PFSK-1 (cell line): ENCODE results near the gene SLC38A10.

Experiments
- POLR2AphosphoS5 ChIP-seq: IDR thresholded peaks from 2 replicates; pipeline ENCODE4 v1.6.1; 2012; ENCODE audit warnings: low read depth, mild to moderate bottlenecking, control low read depth, low read length, moderate library complexity
- TAF1 ChIP-seq: IDR thresholded peaks from 2 replicates; pipeline ENCODE4 v1.6.1; 2012; ENCODE audit warnings: low read length, control low read depth, borderline replicate concordance; ENCODE audit not compliant: insufficient read depth
- TF ChIP-seq, protein P1 (sequence below), 2 experiments: IDR thresholded peaks; 2 replicates each; pipeline versions ENCODE4 v1.6.1 to v1.8.0; 2011 to 2012; ENCODE audit warnings: low read depth in 2 of 2, low read length in 2 of 2, control low read depth in 1 of 2, inconsistent platforms in 1 of 2, mild to moderate bottlenecking in 1 of 2, moderate library complexity in 1 of 2; ENCODE audit not compliant: insufficient read depth in 1 of 2

DNA sequence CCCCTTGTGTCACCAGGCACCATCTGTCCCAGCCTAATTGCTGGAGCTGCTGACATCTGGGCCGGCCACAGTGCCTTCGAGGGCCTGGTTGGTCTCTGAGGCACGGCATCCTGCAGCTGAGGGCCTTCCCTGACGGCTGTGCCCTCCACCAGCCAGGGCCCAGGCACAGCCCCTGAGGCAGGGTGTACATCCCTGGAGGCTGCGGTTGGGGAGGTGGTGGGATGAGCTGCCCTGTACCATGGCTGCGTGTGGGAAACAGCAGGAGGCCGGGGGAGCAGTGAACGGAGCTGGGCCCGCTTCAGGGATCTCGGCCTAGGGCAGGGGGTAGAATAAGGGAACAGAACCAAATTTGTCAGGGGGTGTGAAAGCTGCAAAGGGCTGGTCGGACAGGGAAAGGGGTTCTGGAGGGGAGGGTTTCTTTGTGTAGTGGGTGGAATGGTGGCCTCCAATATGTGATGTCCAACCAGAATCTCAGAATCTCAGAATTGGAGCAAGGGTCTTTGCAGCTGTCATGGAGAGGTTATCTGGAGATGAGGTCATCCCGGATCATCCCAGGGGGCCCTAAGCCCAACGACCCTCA is 10.0 kb upstream of the SLC38A10 start:
- no peak for TF ChIP-seq TAF1
- TF ChIP-seq POLR2AphosphoS5, result no peak
- TF ChIP-seq, protein P1, sequence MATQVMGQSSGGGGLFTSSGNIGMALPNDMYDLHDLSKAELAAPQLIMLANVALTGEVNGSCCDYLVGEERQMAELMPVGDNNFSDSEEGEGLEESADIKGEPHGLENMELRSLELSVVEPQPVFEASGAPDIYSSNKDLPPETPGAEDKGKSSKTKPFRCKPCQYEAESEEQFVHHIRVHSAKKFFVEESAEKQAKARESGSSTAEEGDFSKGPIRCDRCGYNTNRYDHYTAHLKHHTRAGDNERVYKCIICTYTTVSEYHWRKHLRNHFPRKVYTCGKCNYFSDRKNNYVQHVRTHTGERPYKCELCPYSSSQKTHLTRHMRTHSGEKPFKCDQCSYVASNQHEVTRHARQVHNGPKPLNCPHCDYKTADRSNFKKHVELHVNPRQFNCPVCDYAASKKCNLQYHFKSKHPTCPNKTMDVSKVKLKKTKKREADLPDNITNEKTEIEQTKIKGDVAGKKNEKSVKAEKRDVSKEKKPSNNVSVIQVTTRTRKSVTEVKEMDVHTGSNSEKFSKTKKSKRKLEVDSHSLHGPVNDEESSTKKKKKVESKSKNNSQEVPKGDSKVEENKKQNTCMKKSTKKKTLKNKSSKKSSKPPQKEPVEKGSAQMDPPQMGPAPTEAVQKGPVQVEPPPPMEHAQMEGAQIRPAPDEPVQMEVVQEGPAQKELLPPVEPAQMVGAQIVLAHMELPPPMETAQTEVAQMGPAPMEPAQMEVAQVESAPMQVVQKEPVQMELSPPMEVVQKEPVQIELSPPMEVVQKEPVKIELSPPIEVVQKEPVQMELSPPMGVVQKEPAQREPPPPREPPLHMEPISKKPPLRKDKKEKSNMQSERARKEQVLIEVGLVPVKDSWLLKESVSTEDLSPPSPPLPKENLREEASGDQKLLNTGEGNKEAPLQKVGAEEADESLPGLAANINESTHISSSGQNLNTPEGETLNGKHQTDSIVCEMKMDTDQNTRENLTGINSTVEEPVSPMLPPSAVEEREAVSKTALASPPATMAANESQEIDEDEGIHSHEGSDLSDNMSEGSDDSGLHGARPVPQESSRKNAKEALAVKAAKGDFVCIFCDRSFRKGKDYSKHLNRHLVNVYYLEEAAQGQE (IDR thresholded peaks at IDR 0.05; ENCODE audit: insufficient read depth in 1 of 2, low read depth in 2 of 2, low read length in 2 of 2), result no peak
